ENCODE results near the gene PFN1.
"Not testable (repeated sequence)": the region's sequence is repeated elsewhere in the genome, so short reads cannot be mapped to it uniquely, and the experiment has no call there.

The PFN1 gene

DNA sequence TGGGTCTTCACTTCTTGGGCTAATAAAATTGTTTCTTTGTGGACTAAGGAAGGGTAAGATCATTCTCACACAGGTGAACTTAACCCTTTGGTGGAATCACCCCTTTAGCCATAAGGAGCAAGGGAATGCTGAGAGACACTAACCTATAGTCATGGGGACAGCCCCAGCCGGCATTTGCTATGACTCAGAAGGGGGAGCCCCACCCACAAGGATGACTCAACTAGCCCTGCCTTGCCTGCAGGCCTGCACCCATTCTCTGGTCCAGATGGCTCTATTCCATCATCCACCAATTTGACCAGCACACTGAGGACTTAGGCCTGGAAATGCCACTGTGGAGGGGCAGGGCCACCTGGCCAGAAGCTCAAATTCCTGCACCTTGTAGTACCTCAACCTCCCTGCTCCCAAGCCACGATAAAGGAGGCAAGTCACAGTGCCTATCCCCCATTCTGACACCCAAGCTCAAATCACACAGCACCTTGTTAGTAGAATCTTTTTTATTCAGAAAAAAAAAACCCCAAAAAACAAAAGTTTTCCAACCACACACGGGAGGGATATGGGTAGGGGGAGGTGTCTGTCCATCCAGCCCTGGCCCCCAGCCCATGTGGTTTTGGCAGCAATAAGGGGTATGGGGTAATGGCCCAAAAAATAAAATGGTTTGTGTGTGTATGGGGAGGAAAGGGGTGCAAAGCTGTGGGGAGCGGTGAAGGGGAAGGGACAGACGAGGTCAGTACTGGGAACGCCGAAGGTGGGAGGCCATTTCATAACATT lies 3.0 kb downstream of the PFN1 start:
- DNase-seq (ENCODE audit: low spot score), result peak; percentile 91

DNA sequence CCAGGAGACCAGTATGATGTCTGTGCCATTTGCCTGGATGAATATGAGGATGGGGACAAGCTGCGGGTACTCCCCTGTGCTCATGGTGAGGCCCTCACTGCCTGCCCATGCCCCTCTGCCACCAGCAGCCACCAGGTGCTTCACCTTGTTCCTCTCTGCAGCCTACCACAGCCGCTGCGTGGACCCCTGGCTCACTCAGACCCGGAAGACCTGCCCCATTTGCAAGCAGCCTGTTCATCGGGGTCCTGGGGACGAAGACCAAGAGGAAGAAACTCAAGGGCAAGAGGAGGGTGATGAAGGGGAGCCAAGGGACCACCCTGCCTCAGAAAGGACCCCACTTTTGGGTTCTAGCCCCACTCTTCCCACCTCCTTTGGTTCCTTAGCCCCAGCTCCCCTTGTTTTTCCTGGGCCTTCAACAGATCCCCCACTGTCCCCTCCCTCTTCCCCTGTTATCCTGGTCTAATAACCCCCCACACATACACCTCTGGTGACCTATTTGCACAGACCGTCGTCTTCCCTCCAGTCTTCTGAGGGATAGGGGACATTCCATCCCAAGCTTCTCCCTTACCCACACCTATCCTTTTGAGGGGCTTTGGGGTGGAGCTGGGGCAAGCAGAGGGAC lies 3.7 kb downstream of the PFN1 start:
- no peak for DNase-seq (ENCODE audit: low spot score)

DNA sequence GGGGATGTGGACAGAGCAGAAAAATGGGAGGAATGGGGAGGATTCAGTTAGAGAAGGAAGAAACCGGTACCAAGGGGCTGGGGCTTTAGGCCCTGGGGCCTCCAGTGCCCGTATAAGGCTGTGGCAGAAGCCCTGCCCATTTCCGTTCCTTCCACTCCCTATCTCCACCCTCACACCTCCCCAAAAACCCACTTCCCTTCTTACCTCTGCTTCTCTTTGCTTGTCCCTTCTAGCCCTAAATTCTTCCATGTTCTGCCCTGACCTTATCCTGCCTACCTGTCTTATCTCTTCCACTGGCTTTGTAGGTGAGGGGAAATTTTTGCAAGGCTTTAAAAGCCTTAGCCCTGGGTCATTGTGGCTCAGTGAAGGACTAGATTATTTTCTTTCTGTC lies 4.2 kb downstream of the PFN1 start:
- DNase-seq (ENCODE audit: low spot score), result no peak

DNA sequence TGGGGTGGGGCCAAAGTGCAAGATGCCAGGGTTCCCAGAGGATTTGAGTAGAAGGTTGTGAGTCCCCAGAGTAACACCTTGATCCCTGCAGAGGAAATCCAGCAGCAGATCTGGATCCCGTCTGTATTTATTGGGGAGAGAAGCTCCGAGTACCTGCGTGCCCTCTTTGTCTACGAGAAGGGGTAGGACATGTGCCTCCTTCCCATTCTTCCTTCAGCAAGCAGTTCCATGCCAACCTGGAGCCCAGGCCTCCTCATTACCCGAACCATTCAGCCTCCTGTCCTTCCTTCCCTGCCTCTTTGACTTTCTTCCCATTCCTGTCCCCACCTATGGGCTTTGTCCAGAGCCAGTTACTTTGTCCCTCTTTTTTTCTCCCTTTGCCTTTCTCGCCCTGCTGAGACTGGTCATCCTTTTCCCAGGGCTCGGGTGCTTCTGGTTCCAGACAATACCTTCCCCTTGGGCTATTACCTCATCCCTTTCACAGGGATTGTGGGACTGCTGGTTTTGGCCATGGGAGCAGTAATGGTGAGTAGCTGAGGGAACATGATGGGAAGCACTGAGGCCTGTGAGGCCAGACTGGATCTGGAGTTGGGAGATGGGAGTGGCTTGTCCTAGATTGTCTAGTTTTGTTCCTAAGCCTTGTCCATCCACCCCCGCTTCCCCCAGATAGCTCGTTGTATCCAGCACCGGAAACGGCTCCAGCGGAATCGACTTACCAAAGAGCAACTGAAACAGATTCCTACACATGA lies 5.4 kb downstream of the PFN1 start:
- DNase-seq (ENCODE audit: low spot score), result no peak

DNA sequence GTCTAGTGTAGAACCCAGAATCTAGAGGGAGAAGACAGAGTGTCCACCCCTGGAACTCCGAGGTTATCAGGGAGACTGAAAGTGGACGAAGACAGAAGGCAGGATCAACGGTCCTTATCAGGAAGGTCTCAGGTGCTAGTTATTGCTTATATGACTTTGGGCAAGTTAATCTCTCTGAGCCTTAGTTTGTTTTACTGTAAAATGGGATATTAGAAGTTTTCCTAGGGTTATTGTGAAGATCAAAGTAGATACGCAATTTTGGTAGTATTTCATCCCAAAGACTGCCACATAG lies 7.1 kb downstream of the PFN1 start:
- no peak for DNase-seq (ENCODE audit: low spot score)

DNA sequence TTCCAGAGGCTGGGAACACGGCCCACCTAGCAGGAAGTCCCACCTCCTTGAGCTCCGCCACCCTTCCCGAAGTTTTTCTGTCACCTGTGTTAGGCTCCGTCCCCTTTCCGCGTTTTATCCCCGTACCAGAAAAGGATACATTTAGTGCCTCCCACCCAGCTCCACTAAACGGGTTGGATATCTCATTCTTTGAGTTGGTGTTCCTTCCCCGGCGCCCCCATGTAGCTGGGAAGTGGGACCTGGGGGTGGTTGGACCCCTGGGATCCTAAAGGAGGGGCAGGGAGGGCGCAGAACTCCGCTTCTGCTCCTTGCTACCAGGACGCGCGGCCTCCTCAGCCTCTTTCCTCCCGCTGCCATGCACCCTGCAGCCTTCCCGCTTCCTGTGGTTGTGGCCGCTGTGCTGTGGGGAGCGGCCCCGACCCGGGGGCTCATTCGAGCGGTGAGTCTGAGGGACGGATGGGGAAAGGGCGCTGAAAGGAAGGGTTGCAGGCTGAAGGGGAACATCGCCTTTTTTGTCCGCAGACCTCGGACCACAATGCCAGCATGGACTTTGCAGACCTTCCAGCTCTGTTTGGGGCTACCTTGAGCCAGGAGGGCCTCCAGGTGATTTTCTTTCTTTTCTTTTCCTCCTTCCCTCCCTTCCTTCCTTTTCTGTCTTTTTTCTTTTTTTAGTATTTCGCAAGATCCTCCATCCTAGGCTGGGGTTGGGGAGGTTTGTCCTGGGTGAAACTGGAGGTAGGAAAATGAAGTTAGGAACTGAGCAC lies 7.6 kb downstream of the PFN1 start:
- peak; percentile 89 for DNase-seq (ENCODE audit: low spot score)

DNA sequence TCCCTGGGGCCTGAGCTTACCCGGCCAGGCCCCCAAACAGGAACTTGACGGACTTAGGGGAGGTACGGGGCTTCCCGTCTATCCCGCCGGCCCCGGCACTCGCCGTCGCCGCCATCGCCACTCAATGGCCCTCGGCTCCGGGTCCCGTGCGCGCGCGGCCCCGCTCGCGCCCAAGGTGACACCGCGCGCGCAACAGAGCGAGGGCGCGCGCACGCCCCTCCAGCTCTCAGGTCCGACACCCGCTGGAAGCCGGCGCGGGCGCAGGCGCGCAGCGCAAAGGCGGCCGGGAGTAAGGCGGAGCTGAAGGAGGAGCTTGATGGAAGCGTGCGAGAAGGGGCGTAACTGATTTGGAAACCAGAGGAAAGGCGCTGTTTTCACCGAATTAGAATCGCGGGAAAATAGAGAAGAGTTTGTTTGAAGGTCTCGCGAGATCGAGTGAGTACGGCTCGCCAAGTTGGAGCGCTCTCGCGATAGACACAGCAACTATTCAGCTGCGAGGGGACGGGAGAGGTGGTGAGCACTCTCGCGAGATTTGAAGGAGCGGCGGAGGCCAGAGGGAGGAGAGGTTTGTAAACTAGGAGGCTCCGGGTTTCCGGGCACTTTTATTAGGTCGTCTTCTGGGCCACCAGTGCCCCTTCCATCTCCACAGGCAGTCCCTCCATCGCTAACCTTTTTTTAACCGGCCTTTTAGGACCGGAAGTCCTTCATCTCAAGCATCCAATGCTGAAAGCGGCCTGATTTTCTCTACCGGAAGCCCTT lies 8.4 kb downstream of the PFN1 start, which contains the start of the genes RNF167 and SLC25A11:
TSS of gene RNF167 (plus strand) at position 473 of the 759 bp plus-strand sequence. CDS start 642 bp downstream, outside the sequence.
TSS of gene SLC25A11 (minus strand) at position 251 of the 759 bp plus-strand sequence. CDS start at position 115, 136 bp downstream.
- DNase-seq (ENCODE audit: low spot score), result peak; percentile 99

DNA sequence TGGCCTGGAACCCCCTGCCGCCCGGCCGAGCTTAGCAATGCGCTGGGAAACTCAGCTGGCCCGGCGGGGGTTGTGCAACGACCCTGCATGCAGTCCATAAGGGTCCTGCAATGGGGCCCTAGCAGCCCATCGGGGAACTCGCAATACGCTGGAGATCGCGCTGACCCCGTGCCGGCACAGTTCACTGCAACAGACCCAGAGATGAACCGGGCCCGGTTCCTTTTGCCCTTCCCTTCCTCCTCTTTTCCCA lies 8.9 kb downstream of the PFN1 start:
- no peak for DNase-seq (ENCODE audit: low spot score)

DNA sequence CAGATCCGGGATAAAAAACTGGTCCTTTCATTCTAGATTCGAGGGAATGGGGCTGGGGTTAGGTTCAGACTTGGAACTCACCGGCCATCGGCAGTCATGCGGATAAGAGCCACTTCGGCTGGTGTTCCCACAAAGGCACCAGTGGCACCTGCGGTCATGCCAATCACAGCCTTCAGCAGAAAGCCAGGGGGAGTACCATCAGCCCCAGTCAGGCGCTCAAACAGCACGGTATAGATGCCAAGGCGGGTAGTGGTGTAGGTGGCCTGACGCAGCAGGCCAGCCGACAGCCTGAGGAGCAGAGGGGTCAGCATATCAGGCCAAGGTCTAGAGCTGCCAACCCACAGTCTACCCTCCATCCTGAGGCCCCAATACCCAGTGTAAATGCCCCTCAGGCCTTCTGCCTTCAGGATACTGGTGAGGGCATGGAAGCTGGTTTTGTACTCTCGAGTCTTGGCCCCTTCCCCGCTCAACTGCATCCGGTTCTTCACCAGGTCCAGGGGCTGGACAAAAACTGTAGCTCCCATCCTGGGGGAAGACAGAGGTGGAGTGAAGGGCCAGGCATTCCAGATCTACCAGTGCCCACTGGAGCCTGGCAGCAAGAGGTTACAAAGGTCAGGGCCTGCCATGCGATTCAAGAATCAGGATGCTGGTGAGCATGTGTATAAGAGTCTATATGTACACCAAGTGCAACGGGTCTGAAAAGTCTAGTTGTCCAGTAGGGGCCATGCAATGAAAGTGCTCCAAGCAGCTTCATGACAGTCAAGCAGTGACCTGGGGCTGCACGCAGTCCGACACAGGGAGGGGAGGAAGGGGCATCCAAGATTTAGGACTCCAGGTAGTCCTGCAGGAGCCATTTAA lies 9.4 kb downstream of the PFN1 start:
- DNase-seq (ENCODE audit: low spot score), result no peak

DNA sequence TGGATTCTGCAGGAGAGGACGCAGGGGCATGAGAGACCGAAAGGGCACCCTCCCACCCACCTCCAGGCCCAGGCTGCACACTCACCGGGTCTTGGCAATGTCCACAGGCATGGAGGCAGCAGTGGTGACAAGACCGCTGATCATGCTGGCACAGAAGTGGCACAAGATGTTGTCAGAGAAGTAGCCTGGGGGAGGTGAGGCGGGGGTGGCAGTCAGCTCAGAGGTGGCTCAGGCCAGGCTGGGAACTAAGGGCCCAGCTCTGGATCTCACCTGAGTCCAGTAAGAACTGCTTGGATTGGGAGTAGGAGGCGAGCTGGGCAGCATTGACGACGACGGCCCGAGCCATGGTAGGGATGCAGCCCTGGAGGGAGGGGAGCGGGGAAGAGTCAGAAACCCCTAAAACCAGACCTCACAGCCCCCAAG lies 10.2 kb downstream of the PFN1 start:
- DNase-seq (ENCODE audit: low spot score), result no peak

DNA sequence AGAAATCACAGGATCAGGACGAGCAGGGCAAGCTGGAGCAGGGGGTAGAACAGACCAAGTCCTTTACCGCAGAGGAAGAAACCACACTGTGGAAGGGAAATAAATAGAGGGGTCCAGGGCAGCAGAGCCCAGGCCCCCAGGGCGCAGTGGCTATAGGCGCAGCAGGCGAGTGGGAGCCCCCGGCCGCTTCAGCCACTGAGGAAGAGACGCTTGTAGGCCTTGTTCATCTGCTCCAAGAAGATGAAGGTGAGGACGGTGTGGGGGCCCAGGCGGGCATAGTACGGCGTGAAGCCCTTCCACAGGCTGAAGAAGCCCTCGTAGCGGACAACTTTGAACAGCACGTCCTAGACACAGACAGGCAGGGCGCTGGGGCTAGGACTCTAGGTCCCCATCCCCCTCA lies 10.8 kb downstream of the PFN1 start:
- no peak for DNase-seq (ENCODE audit: low spot score)

DNA sequence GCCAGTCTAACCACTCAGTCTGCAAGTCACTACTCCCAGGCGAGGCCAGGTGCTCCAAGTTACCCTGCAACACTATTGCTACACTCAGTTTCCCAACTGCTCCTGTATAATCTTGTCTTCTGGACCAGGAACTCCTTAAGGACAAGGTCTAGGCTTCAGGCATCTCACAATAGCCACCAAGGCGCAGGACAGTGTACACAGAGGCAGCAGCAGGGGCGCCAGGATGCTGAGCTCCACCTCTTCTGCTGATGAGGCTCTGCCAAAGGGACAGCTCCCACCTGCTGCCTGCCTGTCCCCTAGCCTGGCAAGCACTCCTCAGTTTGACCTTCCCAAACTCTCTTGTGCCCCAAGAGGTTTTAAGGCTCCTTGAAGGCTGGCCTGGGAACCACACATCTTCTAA lies 11.9 kb downstream of the PFN1 start:
- no peak for DNase-seq (ENCODE audit: low spot score)

DNA sequence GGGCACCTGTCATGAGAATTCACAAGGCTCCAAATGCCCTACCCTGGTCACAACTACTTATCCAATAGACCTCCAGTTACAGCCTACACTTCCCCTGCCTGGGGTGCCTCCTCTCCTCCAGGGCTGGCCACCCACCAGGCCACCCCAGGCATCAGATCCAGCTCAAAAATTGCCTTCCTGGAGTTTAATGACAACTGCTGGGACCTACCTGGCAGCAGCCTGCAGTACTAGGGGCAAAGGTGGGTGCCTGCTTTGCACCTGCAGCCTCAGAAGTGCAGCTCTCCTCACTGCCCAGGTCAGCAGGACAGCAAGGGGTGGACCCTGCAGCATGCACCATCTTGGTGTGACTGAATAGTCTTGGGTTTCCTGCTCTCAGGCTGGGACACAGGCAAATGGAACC lies 12.7 kb downstream of the PFN1 start:
- DNase-seq (ENCODE audit: low spot score), result no peak

DNA sequence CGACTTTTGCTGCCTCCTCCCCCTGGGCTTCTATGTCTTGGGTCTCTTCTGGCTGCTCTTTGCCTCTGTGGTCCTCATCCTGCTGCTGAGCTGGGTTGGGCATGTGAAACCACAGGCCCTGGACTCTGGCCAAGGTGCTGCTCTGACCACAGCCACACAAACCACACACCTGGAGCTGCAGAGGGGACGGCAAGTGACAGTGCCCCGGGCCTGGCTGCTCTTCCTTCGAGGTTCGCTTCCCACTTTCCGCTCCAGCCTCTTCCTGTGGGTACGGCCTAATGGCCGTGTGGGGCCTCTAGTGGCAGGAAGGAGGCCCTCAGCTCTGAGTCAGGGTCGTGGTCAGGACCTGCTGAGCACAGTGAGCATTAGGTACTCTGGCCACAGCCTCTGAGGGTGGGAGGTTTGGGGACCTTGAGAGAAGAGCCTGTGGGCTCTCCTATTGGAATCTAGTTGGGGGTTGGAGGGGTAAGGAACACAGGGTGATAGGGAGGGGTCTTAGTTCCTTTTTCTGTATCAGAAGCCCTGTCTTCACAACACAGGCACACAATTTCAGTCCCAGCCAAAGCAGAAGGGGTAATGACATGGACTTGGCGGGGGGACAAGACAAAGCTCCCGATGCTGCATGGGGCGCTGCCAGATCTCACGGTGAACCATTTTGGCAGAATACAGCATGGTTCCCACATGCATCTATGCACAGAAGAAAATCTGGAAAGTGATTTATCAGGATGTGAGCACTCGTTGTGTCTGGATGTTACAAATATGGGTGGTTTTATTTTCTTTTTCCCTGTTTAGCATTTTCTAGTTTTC lies 14.0 kb downstream of the PFN1 start:
- DNase-seq (ENCODE audit: low spot score), result peak; percentile 44

DNA sequence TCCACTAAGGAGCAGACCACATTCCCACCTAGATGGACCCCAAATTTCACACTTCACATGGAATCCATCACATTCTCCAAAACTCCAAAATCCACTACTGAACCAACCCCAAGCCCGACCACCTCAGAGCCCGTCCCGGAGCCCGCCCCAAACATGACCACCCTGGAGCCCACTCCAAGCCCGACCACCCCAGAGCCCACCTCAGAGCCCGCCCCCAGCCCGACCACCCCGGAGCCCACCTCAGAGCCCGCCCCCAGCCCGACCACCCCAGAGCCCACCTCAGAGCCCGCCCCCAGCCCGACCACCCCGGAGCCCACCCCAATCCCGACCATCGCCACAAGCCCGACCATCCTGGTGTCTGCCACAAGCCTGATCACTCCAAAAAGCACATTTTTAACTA lies 14.7 kb downstream of the PFN1 start:
- DNase-seq (ENCODE audit: low spot score), result no peak

DNA sequence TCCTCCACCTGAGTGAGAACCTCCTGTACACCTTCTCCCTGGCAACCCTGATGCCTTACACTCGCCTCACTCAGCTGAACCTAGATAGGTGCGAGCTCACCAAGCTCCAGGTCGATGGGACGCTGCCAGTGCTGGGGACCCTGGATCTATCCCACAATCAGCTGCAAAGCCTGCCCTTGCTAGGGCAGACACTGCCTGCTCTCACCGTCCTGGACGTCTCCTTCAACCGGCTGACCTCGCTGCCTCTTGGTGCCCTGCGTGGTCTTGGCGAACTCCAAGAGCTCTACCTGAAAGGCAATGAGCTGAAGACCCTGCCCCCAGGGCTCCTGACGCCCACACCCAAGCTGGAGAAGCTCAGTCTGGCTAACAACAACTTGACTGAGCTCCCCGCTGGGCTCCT lies 15.6 kb downstream of the PFN1 start:
- no peak for DNase-seq (ENCODE audit: low spot score)

DNA sequence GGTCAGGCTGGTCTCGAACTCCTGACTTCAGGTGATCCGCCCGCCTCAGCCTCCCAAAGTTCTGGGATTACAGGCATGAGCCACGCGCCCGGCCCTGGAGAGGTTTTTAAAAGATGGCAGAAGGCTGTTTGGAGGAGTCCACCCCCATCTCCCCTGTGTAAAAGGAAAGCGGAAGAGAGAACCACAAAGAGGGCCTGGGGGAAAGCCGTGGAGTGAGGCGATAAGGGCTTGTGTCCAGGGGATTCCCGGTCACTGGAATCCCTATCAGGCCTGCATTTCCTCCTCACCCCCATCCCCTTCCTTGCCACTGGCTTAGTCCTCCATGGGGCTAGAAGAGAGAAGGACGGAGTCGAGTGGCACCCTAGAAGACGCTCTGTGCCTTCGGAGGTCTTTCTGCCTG lies 16.4 kb downstream of the PFN1 start, which contains the start of gene GP1BA:
TSS of gene GP1BA (plus strand) at position 315 of the 400 bp plus-strand sequence. CDS start 328 bp downstream, outside the sequence.
- no peak for DNase-seq (ENCODE audit: low spot score)

DNA sequence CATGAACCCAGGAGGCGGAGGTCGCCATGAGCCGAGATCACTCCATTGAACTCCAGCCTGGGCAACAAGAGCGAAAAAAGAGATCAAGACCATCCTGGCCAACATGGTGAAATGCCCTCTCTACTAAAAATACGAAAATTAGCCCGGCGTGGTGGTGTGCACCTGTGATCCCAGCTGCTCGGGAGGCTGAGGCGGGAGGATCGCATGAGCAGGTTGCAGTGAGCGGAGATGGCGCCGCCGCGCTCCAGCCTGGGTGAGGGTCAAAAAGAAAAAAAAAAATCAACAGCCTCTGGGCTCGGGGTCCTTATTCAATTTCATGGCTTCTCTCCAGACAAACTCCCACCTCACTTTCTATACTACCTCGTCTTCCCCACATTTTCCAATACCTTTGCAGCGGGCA lies 19.4 kb downstream of the PFN1 start:
- no peak for DNase-seq (ENCODE audit: low spot score)

DNA sequence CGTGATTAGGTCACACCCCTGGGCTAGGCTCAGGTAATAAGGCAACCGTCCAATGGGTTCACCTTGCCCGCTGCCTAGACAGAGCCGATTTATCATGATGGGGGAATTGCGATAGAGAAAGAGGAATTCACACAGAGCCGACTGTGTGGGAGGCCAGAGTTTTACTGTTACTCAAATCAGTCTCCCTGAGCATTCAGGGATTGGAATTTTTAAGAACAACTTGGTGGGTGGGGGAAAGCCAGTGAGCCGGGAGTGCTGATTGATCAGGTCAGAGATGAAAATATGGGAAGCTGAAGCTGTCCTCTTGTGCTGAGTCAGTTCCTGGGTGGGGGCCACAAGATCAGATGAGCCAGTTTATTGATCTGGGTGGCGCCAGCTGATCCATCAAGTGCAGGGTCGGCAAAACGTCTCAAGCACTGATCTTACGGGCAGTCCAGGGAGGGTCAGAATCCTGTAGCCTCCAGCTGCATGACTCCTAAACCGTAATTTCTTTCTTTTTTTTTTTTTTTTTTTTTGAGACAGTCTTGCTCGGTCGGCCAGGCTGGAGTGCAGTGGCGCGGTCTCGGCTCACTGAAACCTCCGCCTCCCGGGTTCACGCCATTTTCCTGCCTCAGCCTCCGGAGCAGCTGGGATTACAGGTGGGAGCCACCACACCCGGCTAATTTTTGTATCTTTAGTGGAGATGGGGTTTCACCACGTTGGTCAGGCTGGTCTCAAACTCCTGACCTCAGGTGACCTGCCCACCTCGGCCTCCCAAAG lies 21.6 kb downstream of the PFN1 start:
- DNase-seq (ENCODE audit: low spot score), result not testable (repeated sequence)

All from LoVo (cell line).